Karpas-422 (cell line): ENCODE measurements around the gene HSPG2. TPM values are rescaled to one million over a fixed set of nuclear protein-coding genes. Genes with fewer than 3 reads are reported as not detected.

Source experiments
- DNase-seq: peaks from one replicate; pipeline ENCODE4 v3.0.0-alpha.2; 2015
- H2AFZ ChIP-seq: fragments of 200-600 bp; sonication (generic); 2 replicates; pipeline ENCODE4 v1.6.1; 2014; ENCODE audit warnings: antibody characterized with exemption, low read length, mixed read lengths
- H3K27ac ChIP-seq: fragments of 200-600 bp; sonication (generic); 2 replicates; pipeline ENCODE4 v1.5.1; 2014; ENCODE audit warnings: mild to moderate bottlenecking, low read length, moderate library complexity
- H3K27me3 ChIP-seq: fragments of 200-600 bp; sonication (generic); 2 replicates; pipeline ENCODE4 v1.6.1; 2014; ENCODE audit warnings: low read length, mixed read lengths
- H3K36me3 ChIP-seq: fragments of 200-600 bp; sonication (generic); 2 replicates; pipeline ENCODE4 v1.6.1; 2014; ENCODE audit warnings: low read length, mixed read lengths; ENCODE audit not compliant: insufficient read depth
- H3K4me1 ChIP-seq: fragments of 200-600 bp; sonication (generic); 2 replicates; pipeline ENCODE4 v1.6.1; 2014; ENCODE audit warnings: mild to moderate bottlenecking, low read length, mixed read lengths
- H3K4me2 ChIP-seq: fragments of 200-600 bp; sonication (generic); 2 replicates; pipeline ENCODE4 v1.6.1; 2014; ENCODE audit warnings: low read length, low read depth, mild to moderate bottlenecking; ENCODE audit not compliant: poor library complexity, severe bottlenecking
- H3K4me3 ChIP-seq: fragments of 200-600 bp; sonication (generic); 2 replicates; pipeline ENCODE4 v1.5.1; 2014; ENCODE audit warnings: mild to moderate bottlenecking, antibody characterized with exemption, low read length, mixed read lengths
- H3K79me2 ChIP-seq: fragments of 200-600 bp; sonication (generic); 2 replicates; pipeline ENCODE4 v1.6.1; 2014; ENCODE audit warnings: mild to moderate bottlenecking, low read length, mixed read lengths
- H3K9ac ChIP-seq: fragments of 200-600 bp; sonication (generic); 2 replicates; pipeline ENCODE4 v1.6.0; 2014; ENCODE audit warnings: low read length
- H3K9me2 ChIP-seq: fragments of 200-600 bp; sonication (generic), shearing (Covaris generic); replicated peaks from 2 replicates; pipeline ENCODE4 v1.6.0; 2014; ENCODE audit warnings: mild to moderate bottlenecking, low read length, moderate library complexity; ENCODE audit not compliant: insufficient read depth
- H3K9me3 ChIP-seq: fragments of 300-700, 200-600 bp; sonication (generic); 2 replicates; pipeline ENCODE4 v1.6.1; 2014; ENCODE audit warnings: low read length, mixed read lengths
- H4K20me1 ChIP-seq: fragments of 200-600 bp; sonication (generic); 2 replicates; pipeline ENCODE4 v1.6.1; 2014; ENCODE audit warnings: mild to moderate bottlenecking, antibody characterized with exemption, low read length, low read depth; ENCODE audit not compliant: insufficient read depth
- total RNA-seq: library from RNA; depleted of rRNA; stranded (reverse); fragments of >200 nt; shearing (Covaris generic); gene quantifications from 2 replicates; pipeline ENCODE4 v1.2.3, GENCODE V29; 2014; ENCODE audit warnings: low replicate concordance

Gene HSPG2
- total RNA-seq, 1 experiment from 2014 or later, result not detected

DNA sequence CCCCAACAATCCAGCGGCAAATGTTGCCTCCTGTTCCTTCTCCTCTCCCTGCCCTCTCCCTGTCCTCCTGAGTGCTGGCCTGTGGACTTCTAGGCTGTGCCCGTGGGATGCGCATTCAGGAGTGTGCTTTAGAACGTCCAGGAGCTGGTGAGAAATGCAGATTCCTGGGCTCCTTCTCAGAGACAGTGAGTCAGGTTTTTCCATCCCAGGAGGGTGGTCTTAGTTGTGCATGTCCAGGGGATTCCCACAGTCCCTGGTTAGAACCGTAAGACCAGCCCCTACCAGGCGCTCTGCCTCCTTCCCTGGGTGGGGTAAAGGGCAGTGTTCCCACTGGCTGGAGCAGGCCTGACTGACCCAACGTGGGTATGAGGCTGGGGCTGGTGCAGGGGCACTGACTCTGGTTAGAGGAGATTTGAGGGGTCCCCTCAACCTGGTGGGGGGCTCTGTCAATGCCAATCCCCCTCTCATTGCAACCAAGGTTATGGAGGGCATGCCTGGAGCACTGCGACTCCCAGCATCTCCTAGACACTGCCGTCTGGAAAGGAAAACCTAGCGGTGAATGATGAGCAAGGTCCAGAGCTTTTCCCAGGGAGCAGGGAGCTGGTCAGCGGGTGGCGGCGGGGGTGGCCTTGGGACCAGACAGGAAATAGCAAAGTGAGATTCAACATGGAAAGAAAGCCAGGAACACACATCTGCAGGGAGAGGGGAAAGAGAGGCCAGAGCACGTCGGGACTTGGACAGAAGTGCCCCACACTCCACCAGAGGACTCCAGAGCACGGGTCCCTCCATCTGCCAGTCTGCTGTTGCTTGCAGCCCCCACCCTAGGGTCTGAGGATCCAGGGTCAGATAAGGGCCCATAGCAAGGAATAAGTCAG lies 38.5 kb downstream of the HSPG2 start:
- Histone ChIP-seq H4K20me1 (peaks cover 2% of the 10 kb centered on the region; the same call in 1 of the 2 replicates), H3K36me3 (no peaks in the 10 kb centered on the region), H3K9ac (no peak overlapping the region), H3K27ac (no peak overlapping the region), H3K4me1 (no peaks in the 10 kb centered on the region), H2AFZ (no peak overlapping the region), H3K79me2 (no peaks in the 10 kb centered on the region), H3K4me2 (no peak overlapping the region), H3K9me3 (no peaks in the 10 kb centered on the region), H3K27me3 (no peaks in the 10 kb centered on the region), H3K4me3 (no peak overlapping the region), H3K9me2 (no peaks in the 10 kb centered on the region)
- no peak for DNase-seq

GRCh38 chr1:21897844-21898243 lies 39.3 kb downstream of the HSPG2 start:
- Histone ChIP-seq H3K9me2 (no peaks in the 10 kb centered on the region), H3K27me3 (no peaks in the 10 kb centered on the region), H4K20me1 (peaks cover 2% of the 10 kb centered on the region; the same call in 1 of the 2 replicates), H3K4me1 (no peaks in the 10 kb centered on the region), H2AFZ (no peak overlapping the region), H3K4me3 (no peak overlapping the region), H3K9me3 (no peaks in the 10 kb centered on the region), H3K36me3 (no peaks in the 10 kb centered on the region), H3K79me2 (no peaks in the 10 kb centered on the region), H3K27ac (no peak overlapping the region), H3K4me2 (no peak overlapping the region), H3K9ac (no peak overlapping the region)
- no peak for DNase-seq

- no peak overlapping the region for H3K27ac ChIP-seq
- H3K4me1 ChIP-seq, result no peaks in the 10 kb centered on the region
- H3K4me2 ChIP-seq, result no peak overlapping the region
- no peak overlapping the region for H3K9ac ChIP-seq
- H3K4me3 ChIP-seq, result no peak overlapping the region
- peaks cover 2% of the 10 kb centered on the region; the same call in 1 of the 2 replicates for H4K20me1 ChIP-seq
- H3K9me2 ChIP-seq, result no peaks in the 10 kb centered on the region
- H3K9me3 ChIP-seq, result no peaks in the 10 kb centered on the region
- H3K36me3 ChIP-seq, result no peaks in the 10 kb centered on the region
- no peak for DNase-seq
- H3K79me2 ChIP-seq, result no peaks in the 10 kb centered on the region
- no peak overlapping the region for H2AFZ ChIP-seq
- no peaks in the 10 kb centered on the region for H3K27me3 ChIP-seq
Measured at GRCh38 chr1:21896652-21897532, 40.2 kb downstream of the HSPG2 start.

- H3K9ac ChIP-seq, result no peak overlapping the region
- no peaks in the 10 kb centered on the region for H3K4me1 ChIP-seq
- H2AFZ ChIP-seq, result no peak overlapping the region
- DNase-seq, result no peak
- H3K9me3 ChIP-seq, result no peaks in the 10 kb centered on the region
- no peaks in the 10 kb centered on the region for H3K36me3 ChIP-seq
- H3K4me3 ChIP-seq, result no peak overlapping the region
- no peak overlapping the region for H3K4me2 ChIP-seq
- H3K9me2 ChIP-seq, result no peaks in the 10 kb centered on the region
- H3K79me2 ChIP-seq, result no peaks in the 10 kb centered on the region
- H4K20me1 ChIP-seq, result peaks cover 2% of the 10 kb centered on the region; the same call in 1 of the 2 replicates
- H3K27ac ChIP-seq, result no peak overlapping the region
- no peaks in the 10 kb centered on the region for H3K27me3 ChIP-seq
Measured at GRCh38 chr1:21896026-21896425, 41.1 kb downstream of the HSPG2 start.

DNA sequence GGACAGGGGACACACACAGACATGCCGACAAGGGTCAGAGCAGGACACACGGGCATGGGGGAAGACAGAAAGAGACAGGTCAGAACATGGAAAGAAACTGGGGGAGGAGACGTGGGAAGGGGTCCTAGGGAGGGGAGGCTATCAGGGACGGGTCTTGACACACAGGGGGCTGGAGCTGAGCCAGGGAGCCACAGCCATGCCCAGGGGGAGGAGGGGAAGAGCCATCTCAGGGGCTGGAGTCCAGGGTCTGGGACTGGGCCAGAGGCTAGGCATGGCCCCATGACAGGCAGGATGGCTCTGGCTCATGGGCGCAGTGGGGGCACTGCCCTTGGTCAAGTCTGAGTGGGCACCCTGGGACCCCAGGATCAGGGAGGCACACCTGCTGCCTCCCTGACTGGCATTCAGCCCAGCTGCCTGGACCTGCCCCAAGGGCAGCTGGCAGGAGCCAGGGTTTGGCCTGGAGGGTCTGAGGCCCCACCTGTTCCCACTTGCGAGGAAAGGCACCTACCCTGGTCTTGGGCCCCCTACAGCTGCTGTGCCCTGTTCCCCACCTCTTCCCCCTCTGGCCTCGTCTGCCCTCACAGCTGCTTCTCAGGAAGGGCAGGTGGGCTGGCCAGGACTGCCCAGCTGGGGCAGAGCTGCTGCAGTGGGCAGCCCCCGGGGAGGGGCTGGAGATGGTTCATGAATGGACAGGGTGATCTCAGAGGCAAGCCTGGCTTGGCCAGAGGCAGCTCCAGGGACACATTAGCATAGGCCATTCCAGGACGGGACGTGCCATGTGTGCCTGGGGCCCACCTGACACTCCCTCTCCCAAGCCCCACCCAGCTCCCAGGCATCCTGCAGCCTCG lies 42.9 kb downstream of the HSPG2 start:
- no peak overlapping the region for H3K9ac ChIP-seq
- H3K27ac ChIP-seq, result no peak overlapping the region
- H3K4me2 ChIP-seq, result no peak overlapping the region
- no peaks in the 10 kb centered on the region for H3K4me1 ChIP-seq
- no peaks in the 10 kb centered on the region for H3K79me2 ChIP-seq
- no peak overlapping the region for H2AFZ ChIP-seq
- H3K9me2 ChIP-seq, result no peaks in the 10 kb centered on the region
- H4K20me1 ChIP-seq, result no peaks in the 10 kb centered on the region
- H3K9me3 ChIP-seq, result no peaks in the 10 kb centered on the region
- DNase-seq, result no peak
- H3K27me3 ChIP-seq, result no peaks in the 10 kb centered on the region
- no peaks in the 10 kb centered on the region for H3K36me3 ChIP-seq
- H3K4me3 ChIP-seq, result no peak overlapping the region

DNA sequence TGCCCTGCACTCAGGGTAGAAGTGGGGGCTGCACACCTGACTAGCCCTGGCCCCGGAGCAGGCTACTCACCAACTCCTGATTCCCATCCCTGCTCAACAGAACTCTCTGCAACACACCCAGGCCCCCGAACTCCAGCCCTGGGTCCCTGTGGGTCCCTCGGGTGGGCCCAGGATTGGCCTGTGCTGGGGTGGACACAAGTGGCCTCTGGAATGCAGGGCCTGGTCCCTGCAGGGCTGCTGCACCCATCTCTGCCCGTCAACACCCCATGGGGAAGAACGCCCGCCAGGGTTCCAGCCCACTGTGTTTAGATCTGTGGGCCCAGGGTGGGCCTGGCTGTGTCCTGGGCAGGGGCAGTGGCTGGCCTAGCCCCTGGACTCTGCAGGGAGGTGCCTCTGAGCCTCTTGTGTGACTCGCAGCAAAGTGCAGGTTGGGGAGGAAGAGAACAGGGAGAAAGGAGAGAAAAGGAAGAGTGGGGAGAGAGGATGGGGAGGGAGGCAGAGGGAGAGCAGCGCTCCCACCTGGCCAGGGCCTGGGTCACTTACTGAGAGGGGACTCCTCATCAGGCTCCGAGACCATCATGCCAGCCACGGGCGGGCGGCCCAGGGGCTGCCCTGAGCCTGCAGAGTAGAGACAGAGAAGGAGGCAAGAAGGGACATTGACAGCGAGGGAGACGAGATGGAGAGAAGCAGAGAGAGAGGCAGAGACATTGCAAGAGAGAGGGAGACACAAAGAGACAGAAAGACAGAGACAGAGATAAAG lies 43.9 kb downstream of the HSPG2 start:
- no peaks in the 10 kb centered on the region for H4K20me1 ChIP-seq
- DNase-seq, result no peak
- H3K27me3 ChIP-seq, result no peaks in the 10 kb centered on the region
- H2AFZ ChIP-seq, result no peak overlapping the region
- H3K27ac ChIP-seq, result no peak overlapping the region
- H3K9me2 ChIP-seq, result no peaks in the 10 kb centered on the region
- no peak overlapping the region for H3K4me2 ChIP-seq
- H3K9me3 ChIP-seq, result no peaks in the 10 kb centered on the region
- H3K9ac ChIP-seq, result no peak overlapping the region
- H3K36me3 ChIP-seq, result no peaks in the 10 kb centered on the region
- no peaks in the 10 kb centered on the region for H3K79me2 ChIP-seq
- H3K4me1 ChIP-seq, result no peaks in the 10 kb centered on the region
- no peak overlapping the region for H3K4me3 ChIP-seq

- H3K4me2 ChIP-seq, result no peak overlapping the region
- no peaks in the 10 kb centered on the region for H4K20me1 ChIP-seq
- no peaks in the 10 kb centered on the region for H3K9me2 ChIP-seq
- H3K79me2 ChIP-seq, result no peaks in the 10 kb centered on the region
- no peaks in the 10 kb centered on the region for H3K9me3 ChIP-seq
- H3K27me3 ChIP-seq, result no peaks in the 10 kb centered on the region
- no peak overlapping the region for H3K4me3 ChIP-seq
- H3K4me1 ChIP-seq, result no peaks in the 10 kb centered on the region
- H3K27ac ChIP-seq, result no peak overlapping the region
- H3K9ac ChIP-seq, result no peak overlapping the region
- H2AFZ ChIP-seq, result no peak overlapping the region
- DNase-seq, result no peak
- no peaks in the 10 kb centered on the region for H3K36me3 ChIP-seq
Measured at GRCh38 chr1:21891621-21892479, 45.3 kb downstream of the HSPG2 start.
